ENCODE results near the gene EN1.

The EN1 gene

GRCh38 chr2:118800736-118801135, 46.7 kb downstream of the EN1 start:
- peaks cover 0 to 2% of the 10 kb centered on the region in 2 donors for H3K27me3 ChIP-seq (ENCODE audit: control insufficient read depth in 2 of 2, insufficient read depth in 2 of 2, low read length in 2 of 2)
- no peak overlapping the region for H3K9ac ChIP-seq (ENCODE audit: low read depth in 1 of 2, low read length in 2 of 2)
- no peaks in the 10 kb centered on the region for H3K4me1 ChIP-seq (ENCODE audit: control insufficient read depth in 2 of 2, insufficient read depth in 2 of 2, low read length in 2 of 2)
- no peaks in the 10 kb centered on the region for H3K36me3 ChIP-seq (ENCODE audit: control insufficient read depth in 2 of 2, insufficient read depth in 2 of 2, low read length in 2 of 2)
- no peaks in the 10 kb centered on the region for H3K9me3 ChIP-seq (ENCODE audit: control insufficient read depth in 2 of 2, low read length in 2 of 2)
- H3K4me3 ChIP-seq (ENCODE audit: low read length in 2 of 2) = no peak overlapping the region
- no peak overlapping the region for H3K27ac ChIP-seq (ENCODE audit: low read depth in 2 of 2, low read length in 2 of 2)

GRCh38 chr2:118794546-118794945, 52.9 kb downstream of the EN1 start:
- H3K36me3 ChIP-seq (ENCODE audit: control insufficient read depth in 2 of 2, insufficient read depth in 2 of 2, low read length in 2 of 2) = no peaks in the 10 kb centered on the region
- peaks cover 2 to 3% of the 10 kb centered on the region in 2 donors for H3K27me3 ChIP-seq (ENCODE audit: control insufficient read depth in 2 of 2, insufficient read depth in 2 of 2, low read length in 2 of 2)
- H3K4me1 ChIP-seq (ENCODE audit: control insufficient read depth in 2 of 2, insufficient read depth in 2 of 2, low read length in 2 of 2) = no peaks in the 10 kb centered on the region
- H3K27ac ChIP-seq (ENCODE audit: low read depth in 2 of 2, low read length in 2 of 2) = no peak overlapping the region
- H3K9me3 ChIP-seq (ENCODE audit: control insufficient read depth in 2 of 2, low read length in 2 of 2) = no peaks in the 10 kb centered on the region
- no peak overlapping the region for H3K9ac ChIP-seq (ENCODE audit: low read depth in 1 of 2, low read length in 2 of 2)
- H3K4me3 ChIP-seq (ENCODE audit: low read length in 2 of 2) = no peak overlapping the region

Measured in mucosa of rectum (tissue), 2 donors.